SU-DHL-6 (cell line): ENCODE measurements around the gene TP73.

Source experiments
- H2AFZ ChIP-seq: fragments of 200-600 bp; sonication (generic); 2 replicates; pipeline ENCODE4 v1.6.1; 2014; ENCODE audit warnings: low read depth, mild to moderate bottlenecking, moderate library complexity, mixed read lengths, antibody characterized with exemption, low read length; ENCODE audit not compliant: severe bottlenecking
- H3F3A ChIP-seq: fragments of 200-600 bp; shearing (Covaris generic); 2 replicates; pipeline ENCODE4 v1.6.0; 2016; ENCODE audit warnings: antibody characterized with exemption, mild to moderate bottlenecking; ENCODE audit not compliant: insufficient read depth
- H3K27ac ChIP-seq: fragments of 200-600 bp; sonication (generic); 2 replicates; pipeline ENCODE4 v1.5.1; 2016; ENCODE audit warnings: low read depth, mild to moderate bottlenecking, low read length, moderate library complexity, mixed read lengths
- H3K27me3 ChIP-seq: fragments of 200-600 bp; sonication (generic), shearing (Covaris generic); 2 replicates; pipeline ENCODE4 v1.6.0; 2014; ENCODE audit warnings: mild to moderate bottlenecking, low read length
- H3K36me3 ChIP-seq: fragments of 200-600 bp; sonication (generic); 2 replicates; pipeline ENCODE4 v1.6.1; 2014; ENCODE audit warnings: mild to moderate bottlenecking, low read length, mixed read lengths
- H3K4me2 ChIP-seq: fragments of 300-600, 200-600 bp; shearing (Covaris generic), sonication (generic); 2 replicates; pipeline ENCODE4 v1.6.0; 2014; ENCODE audit warnings: low read length, low read depth, mild to moderate bottlenecking; ENCODE audit not compliant: poor library complexity, severe bottlenecking
- H3K4me3 ChIP-seq: fragments of 200-600 bp; sonication (generic); 2 replicates; pipeline ENCODE4 v1.5.1; 2014; ENCODE audit warnings: antibody characterized with exemption, low read length, mild to moderate bottlenecking, mixed read lengths; ENCODE audit not compliant: insufficient read depth, poor library complexity, severe bottlenecking
- H3K79me2 ChIP-seq: fragments of 200-600 bp; sonication (generic); 2 replicates; pipeline ENCODE4 v1.6.1; 2014; ENCODE audit warnings: mild to moderate bottlenecking, low read length, moderate library complexity; ENCODE audit not compliant: insufficient read depth
- H3K9ac ChIP-seq: fragments of 200-600 bp; sonication (generic); 2 replicates; pipeline ENCODE4 v1.7.0; 2014; ENCODE audit warnings: mild to moderate bottlenecking, low read length
- H3K9me2 ChIP-seq: fragments of 200-600 bp; sonication (generic); replicated peaks from 2 replicates; pipeline ENCODE4 v1.6.1; 2014; ENCODE audit warnings: low read length; ENCODE audit not compliant: insufficient read depth
- H3K9me3 ChIP-seq: fragments of 200-600 bp; sonication (generic); 2 replicates; pipeline ENCODE4 v1.6.1; 2014; ENCODE audit warnings: low read length, mixed read lengths; ENCODE audit not compliant: insufficient read depth
- H4K20me1 ChIP-seq: fragments of 200-600 bp; sonication (generic); 2 replicates; pipeline ENCODE4 v1.6.1; 2014; ENCODE audit warnings: low read depth, mild to moderate bottlenecking, antibody characterized with exemption, low read length, moderate library complexity, mixed read lengths
- EZH2phosphoT487 ChIP-seq: fragments of 200-600 bp; sonication (generic), shearing (Covaris generic); conservative IDR thresholded peaks from 2 replicates; pipeline ENCODE4 v1.6.1; 2018; ENCODE audit warnings: mild to moderate bottlenecking, antibody characterized with exemption, low read length, moderate library complexity, mixed read lengths
- TF ChIP-seq, protein P1 (sequence below): fragments of 200-600 bp; sonication (generic); IDR thresholded peaks from one replicate; pipeline ENCODE4 v1.5.1; 2017; ENCODE audit warnings: antibody characterized with exemption, mild to moderate bottlenecking, low read length, moderate library complexity; ENCODE audit not compliant: insufficient read depth, poor library complexity, severe bottlenecking

The TP73 gene

DNA sequence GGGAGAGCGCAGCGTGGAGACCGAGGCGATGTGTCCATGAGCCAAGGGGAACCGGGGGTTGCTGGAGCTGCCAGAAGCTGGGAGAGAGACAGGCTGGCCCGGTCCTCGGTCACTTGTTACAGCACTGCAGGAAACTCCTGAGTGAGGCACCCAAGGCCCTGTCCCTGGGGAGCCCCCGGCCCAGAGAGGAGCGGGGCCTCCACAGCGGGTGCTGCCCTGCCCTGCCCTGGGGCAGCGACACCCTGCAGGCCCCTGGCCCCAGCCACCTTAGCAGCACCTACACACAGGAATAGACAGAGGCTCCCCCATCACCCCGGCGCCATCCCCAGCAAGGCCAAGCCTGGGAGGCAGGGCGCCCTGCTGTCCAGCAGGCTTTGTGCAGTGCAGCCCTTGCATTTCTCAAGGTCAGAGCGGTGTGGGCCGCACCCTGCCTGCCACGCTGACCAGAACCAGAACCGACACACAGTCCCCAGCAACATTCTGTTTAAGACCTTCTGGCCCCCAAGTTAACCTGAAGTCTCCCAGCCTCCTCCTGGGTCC, 34.4 kb upstream of the TP73 start:
- no peaks in the 10 kb centered on the region for H4K20me1 ChIP-seq
- no peaks in the 10 kb centered on the region for H3K36me3 ChIP-seq
- H3K4me2 ChIP-seq: no peak overlapping the region
- H3K9me3 ChIP-seq: no peaks in the 10 kb centered on the region
- H3K9me2 ChIP-seq: no peaks in the 10 kb centered on the region
- H3K4me3 ChIP-seq: no peak overlapping the region
- no peaks in the 10 kb centered on the region for H3K27me3 ChIP-seq
- no peaks in the 10 kb centered on the region for H3K79me2 ChIP-seq
- TF ChIP-seq, protein P1, sequence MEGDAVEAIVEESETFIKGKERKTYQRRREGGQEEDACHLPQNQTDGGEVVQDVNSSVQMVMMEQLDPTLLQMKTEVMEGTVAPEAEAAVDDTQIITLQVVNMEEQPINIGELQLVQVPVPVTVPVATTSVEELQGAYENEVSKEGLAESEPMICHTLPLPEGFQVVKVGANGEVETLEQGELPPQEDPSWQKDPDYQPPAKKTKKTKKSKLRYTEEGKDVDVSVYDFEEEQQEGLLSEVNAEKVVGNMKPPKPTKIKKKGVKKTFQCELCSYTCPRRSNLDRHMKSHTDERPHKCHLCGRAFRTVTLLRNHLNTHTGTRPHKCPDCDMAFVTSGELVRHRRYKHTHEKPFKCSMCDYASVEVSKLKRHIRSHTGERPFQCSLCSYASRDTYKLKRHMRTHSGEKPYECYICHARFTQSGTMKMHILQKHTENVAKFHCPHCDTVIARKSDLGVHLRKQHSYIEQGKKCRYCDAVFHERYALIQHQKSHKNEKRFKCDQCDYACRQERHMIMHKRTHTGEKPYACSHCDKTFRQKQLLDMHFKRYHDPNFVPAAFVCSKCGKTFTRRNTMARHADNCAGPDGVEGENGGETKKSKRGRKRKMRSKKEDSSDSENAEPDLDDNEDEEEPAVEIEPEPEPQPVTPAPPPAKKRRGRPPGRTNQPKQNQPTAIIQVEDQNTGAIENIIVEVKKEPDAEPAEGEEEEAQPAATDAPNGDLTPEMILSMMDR: no peak
- no peak for TF ChIP-seq EZH2phosphoT487
- H3K27ac ChIP-seq: no peak overlapping the region
- H3F3A ChIP-seq: no peaks in the 10 kb centered on the region
- H3K9ac ChIP-seq: no peak overlapping the region
- no peak overlapping the region for H2AFZ ChIP-seq

- Histone ChIP-seq H3K9me3 (no peaks in the 10 kb centered on the region), H4K20me1 (no peaks in the 10 kb centered on the region), H3K36me3 (no peaks in the 10 kb centered on the region), H3K4me2 (no peak overlapping the region), H3K27ac (no peak overlapping the region), H3K9ac (no peak overlapping the region), H3K79me2 (no peaks in the 10 kb centered on the region), H3K4me3 (no peak overlapping the region), H2AFZ (no peak overlapping the region), H3K9me2 (no peaks in the 10 kb centered on the region), H3K27me3 (no peaks in the 10 kb centered on the region), H3F3A (no peaks in the 10 kb centered on the region)
- TF ChIP-seq, protein P1: no peak
- no peak for TF ChIP-seq EZH2phosphoT487
Observed at GRCh38 chr1:3618531-3618880, 33.8 kb upstream of the TP73 start.

GRCh38 chr1:3618881-3619671, 33.2 kb upstream of the TP73 start:
- no peak overlapping the region for H3K9ac ChIP-seq
- no peak overlapping the region for H3K4me2 ChIP-seq
- no peak overlapping the region for H3K4me3 ChIP-seq
- no peaks in the 10 kb centered on the region for H3K79me2 ChIP-seq
- H3K36me3 ChIP-seq: no peaks in the 10 kb centered on the region
- H3K9me2 ChIP-seq: no peaks in the 10 kb centered on the region
- H4K20me1 ChIP-seq: no peaks in the 10 kb centered on the region
- H3K27ac ChIP-seq: no peak overlapping the region
- H3F3A ChIP-seq: no peaks in the 10 kb centered on the region
- H2AFZ ChIP-seq: no peak overlapping the region
- H3K27me3 ChIP-seq: no peaks in the 10 kb centered on the region
- TF ChIP-seq, protein P1: peak; percentile 25
- TF ChIP-seq EZH2phosphoT487: no peak
- no peaks in the 10 kb centered on the region for H3K9me3 ChIP-seq
